Ovary (tissue), 9 donors: ENCODE results near the gene XRCC3. TPM values are rescaled to one million over a fixed set of nuclear protein-coding genes. Genes with fewer than 3 reads are reported as not detected.
A peak's percentile ranks its signal among the peaks of the same experiment; 100 is the strongest.

Experiments used
- DNase-seq, 5 donors: peaks; one replicate each; pipeline ENCODE4 v3.0.0-alpha.2; 2019 to 2020
- H3K27ac ChIP-seq, 2 donors: fragments of 200-600 bp; one replicate each; pipeline versions ENCODE4 v1.5.1 to v1.8.0; 2019 to 2022
- H3K27me3 ChIP-seq: fragments of 200-600 bp; one replicate; pipeline ENCODE4 v1.8.0; 2022
- H3K36me3 ChIP-seq: fragments of 200-600 bp; sonication (generic); one replicate; pipeline ENCODE4 v1.5.1; 2019
- H3K4me1 ChIP-seq: one replicate; pipeline ENCODE4 v1.8.1; 2013; ENCODE audit warnings: mild to moderate bottlenecking, moderate library complexity; ENCODE audit not compliant: insufficient read depth
- H3K4me3 ChIP-seq: fragments of 200-600 bp; sonication (generic); one replicate; pipeline ENCODE4 v1.5.1; 2017
- H3K9me3 ChIP-seq, 2 donors: fragments of 200-600 bp in 1 of 2; sonication (generic) in 1 of 2; one replicate each; pipeline versions ENCODE4 v1.5.1 to v1.8.1; 2013 to 2019; ENCODE audit warnings: mild to moderate bottlenecking in 1 of 2, moderate library complexity in 1 of 2
- EP300 ChIP-seq: sonication (generic); formaldehyde crosslinking; IDR thresholded peaks from one replicate; pipeline ENCODE4 v1.6.1; 2017; ENCODE audit warnings: antibody characterized with exemption
- POLR2A ChIP-seq: fragments of 450-650 bp; IDR thresholded peaks from one replicate; pipeline ENCODE4 v1.6.1; 2017; ENCODE audit warnings: antibody characterized with exemption, mild to moderate bottlenecking, moderate library complexity
- WGBS, 3 donors: extraction: QIAGEN DNeasy Blood & Tissue Kit in 1 of 3; methylation state at CpG; one replicate each; pipeline versions ENCODE4 v1.1.5 to v1.1.7; 2013 to 2017; 5-methylcytosine and 5-hydroxymethylcytosine counted together
- intact Hi-C, 4 donors: fragments of 100-400 bp; cut with DNase I; formaldehyde crosslinking; loops; one replicate each; pipeline versions ENCODE4 v1.11.0 to v1.15.1; 2022 to 2023
- polyA plus RNA-seq, 2 donors: library from polyadenylated mRNA; stranded (reverse); fragments of 200-250 nt in 1 of 2; fragments of 350-450 nt in 1 of 2; fragmentation: Illumina TruSeq in 1 of 2; extraction: RNeasy Lipid Tissue Mini Kit (QIAGEN cat#74804) in 1 of 2; gene quantifications; one replicate each; pipeline ENCODE4 v1.2.3, GENCODE V29; 2013 to 2014
- total RNA-seq, 7 donors: library from RNA; depleted of rRNA in 2 of 7; stranded (reverse); fragments of >200 nt in 2 of 7; fragmentation: NEBNext Ultra II Directional in 3 of 7; extraction: Animal tissue kit (Norgen Biotek cat#: 25700) in 3 of 7; gene quantifications; one replicate each; pipeline versions ENCODE4 v1.1.0 to v1.2.4, GENCODE V29; 2016 to 2023
- TF ChIP-seq, protein P1 (sequence below), 3 donors: fragments of 450-650 bp in 2 of 3; fragments of 200-600 bp in 1 of 3; IDR thresholded peaks; one replicate each; pipeline versions ENCODE4 v1.5.1 to v1.8.0; 2016 to 2022; ENCODE audit warnings: antibody characterized with exemption in 3 of 3, mild to moderate bottlenecking in 1 of 3
- donor health status: DM: no; HTN: no; CAD: no; lungs with moderate emphysema.
- donor health status: DM: no; HTN: no; CAD: no.
- donor health status: Bipolar disorder and iron deficiency.
- donor health status: DM: yes; HTN: yes; CAD: no.
- donor health status: DM: no; HTN: no; CAD: no.
- donor health status: DM: yes; HTN: yes; CAD: no.

The XRCC3 gene
- total and polyA plus RNA-seq, 9 donors = 1.4 to 8.5 (median 3.7) TPM

DNA sequence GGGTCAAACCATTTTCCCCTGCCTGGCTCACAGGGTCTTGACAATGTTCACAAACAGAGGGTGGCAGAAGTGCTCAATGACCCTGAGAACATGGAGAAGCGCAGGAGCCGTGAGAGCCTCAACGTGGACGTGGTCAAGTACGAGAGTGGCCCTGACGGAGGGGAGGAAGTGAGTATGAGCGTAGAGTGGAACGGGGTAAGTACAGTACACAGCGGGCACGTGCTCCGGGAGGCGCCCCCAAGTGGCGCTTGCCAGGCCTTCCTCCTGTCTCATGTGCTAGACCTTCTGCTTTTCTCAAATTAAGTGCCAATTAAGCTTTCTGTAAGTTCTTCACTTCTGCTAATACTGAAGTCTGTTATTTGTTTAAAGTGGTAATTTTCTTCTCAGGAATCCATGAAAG, 35.9 kb downstream of the XRCC3 start:
- H3K9me3 ChIP-seq = no peaks in the 10 kb centered on the region
- peaks cover 2% of the 10 kb centered on the region for H3K4me1 ChIP-seq
- peak in 1 of 5 donors; percentile 49 for DNase-seq
- no peaks in the 10 kb centered on the region for H3K36me3 ChIP-seq
- intact Hi-C loops = no loop called here
- no peak overlapping the region for H3K27ac ChIP-seq
- TF ChIP-seq POLR2A (no peak), EP300 (no peak)
- TF ChIP-seq, protein P1, sequence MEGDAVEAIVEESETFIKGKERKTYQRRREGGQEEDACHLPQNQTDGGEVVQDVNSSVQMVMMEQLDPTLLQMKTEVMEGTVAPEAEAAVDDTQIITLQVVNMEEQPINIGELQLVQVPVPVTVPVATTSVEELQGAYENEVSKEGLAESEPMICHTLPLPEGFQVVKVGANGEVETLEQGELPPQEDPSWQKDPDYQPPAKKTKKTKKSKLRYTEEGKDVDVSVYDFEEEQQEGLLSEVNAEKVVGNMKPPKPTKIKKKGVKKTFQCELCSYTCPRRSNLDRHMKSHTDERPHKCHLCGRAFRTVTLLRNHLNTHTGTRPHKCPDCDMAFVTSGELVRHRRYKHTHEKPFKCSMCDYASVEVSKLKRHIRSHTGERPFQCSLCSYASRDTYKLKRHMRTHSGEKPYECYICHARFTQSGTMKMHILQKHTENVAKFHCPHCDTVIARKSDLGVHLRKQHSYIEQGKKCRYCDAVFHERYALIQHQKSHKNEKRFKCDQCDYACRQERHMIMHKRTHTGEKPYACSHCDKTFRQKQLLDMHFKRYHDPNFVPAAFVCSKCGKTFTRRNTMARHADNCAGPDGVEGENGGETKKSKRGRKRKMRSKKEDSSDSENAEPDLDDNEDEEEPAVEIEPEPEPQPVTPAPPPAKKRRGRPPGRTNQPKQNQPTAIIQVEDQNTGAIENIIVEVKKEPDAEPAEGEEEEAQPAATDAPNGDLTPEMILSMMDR (IDR thresholded peaks at IDR 0.05) = no peak
- WGBS, 3 donors = 35 to 48% (median 41%) methylated on average over 13 of the region's 13 CpGs
- no peaks in the 10 kb centered on the region for H3K27me3 ChIP-seq
- no peak overlapping the region for H3K4me3 ChIP-seq

DNA sequence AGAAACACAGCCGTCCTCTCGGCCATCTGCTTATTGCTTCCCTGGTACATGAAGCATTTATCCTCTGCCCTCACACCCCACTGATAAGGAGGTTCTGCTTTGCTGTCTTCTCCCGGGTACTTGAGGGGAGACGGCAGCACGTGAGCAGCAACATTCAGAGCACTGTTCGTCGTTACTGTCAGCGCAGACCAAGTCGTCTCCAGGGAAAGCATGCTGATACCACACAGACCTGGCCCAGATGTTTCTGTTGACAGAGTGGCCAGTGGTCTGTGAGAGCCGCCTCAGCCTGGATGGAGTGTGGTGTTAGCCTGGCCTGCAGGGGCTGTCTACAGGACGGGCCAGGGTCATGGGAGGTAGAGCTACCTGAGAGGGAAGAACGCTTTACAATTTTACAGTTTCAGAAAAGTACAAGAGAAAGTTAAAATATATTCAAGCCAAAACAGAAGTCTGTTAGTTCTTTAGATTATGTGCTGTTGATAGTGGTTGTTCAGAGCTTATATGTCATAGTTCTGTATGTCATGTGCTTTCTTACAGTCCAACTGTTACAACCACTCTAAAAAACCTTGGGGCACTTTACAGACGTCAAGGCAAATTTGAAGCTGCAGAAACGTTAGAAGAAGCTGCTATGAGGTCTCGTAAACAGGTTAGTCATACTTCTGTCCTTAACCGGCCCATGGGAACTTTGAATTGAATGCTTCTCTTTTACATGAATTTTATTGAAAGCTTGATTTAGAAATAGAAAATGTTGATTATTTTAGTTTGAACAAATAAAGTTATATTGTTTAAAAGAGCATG, 38.2 kb downstream of the XRCC3 start:
- TF ChIP-seq EP300 (no peak), POLR2A (no peak)
- TF ChIP-seq, protein P1 (IDR thresholded peaks at IDR 0.05) = no peak
- 38 to 55% (median 53%) methylated on average over 16 of the region's 16 CpGs for WGBS, 3 donors
- Histone ChIP-seq H3K27me3 (no peaks in the 10 kb centered on the region), H3K36me3 (no peaks in the 10 kb centered on the region), H3K4me3 (no peak overlapping the region), H3K9me3 (no peaks in the 10 kb centered on the region), H3K27ac (no peak overlapping the region), H3K4me1 (peaks cover 2% of the 10 kb centered on the region)
- peak in 1 of 5 donors; percentile 35 for DNase-seq
- intact Hi-C loops = no loop called here

DNA sequence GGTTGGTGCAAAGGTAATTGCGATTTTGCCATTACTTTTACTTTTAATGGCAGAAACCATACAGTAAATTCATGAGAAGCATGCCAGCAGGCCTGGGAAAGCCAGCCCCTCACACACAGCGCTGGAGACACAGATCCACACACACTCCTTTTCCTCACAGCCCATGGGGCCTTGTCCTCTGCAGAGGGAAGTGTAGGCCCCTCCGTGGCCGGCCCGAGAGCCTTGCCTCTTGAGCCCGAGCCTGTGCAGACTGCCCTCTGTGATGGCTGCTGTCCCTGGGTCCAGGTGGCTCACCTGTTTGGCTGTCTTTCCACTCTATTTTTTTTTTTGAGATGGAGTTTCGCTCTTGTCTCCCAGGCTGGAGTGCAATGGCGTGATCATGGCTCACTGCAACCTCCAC, 39.3 kb downstream of the XRCC3 start:
- WGBS, 3 donors = 88 to 91% (median 90%) methylated on average over 8 of the region's 8 CpGs
- H3K4me1 ChIP-seq = peaks cover 2% of the 10 kb centered on the region
- no peak overlapping the region for H3K4me3 ChIP-seq
- no peaks in the 10 kb centered on the region for H3K36me3 ChIP-seq
- TF ChIP-seq POLR2A (no peak), EP300 (no peak)
- TF ChIP-seq, protein P1 (IDR thresholded peaks at IDR 0.05) = no peak
- DNase-seq = peak in 1 of 5 donors; percentile 24
- H3K9me3 ChIP-seq = no peaks in the 10 kb centered on the region
- no peak overlapping the region for H3K27ac ChIP-seq
- intact Hi-C loops = no loop called here
- H3K27me3 ChIP-seq = no peaks in the 10 kb centered on the region

DNA sequence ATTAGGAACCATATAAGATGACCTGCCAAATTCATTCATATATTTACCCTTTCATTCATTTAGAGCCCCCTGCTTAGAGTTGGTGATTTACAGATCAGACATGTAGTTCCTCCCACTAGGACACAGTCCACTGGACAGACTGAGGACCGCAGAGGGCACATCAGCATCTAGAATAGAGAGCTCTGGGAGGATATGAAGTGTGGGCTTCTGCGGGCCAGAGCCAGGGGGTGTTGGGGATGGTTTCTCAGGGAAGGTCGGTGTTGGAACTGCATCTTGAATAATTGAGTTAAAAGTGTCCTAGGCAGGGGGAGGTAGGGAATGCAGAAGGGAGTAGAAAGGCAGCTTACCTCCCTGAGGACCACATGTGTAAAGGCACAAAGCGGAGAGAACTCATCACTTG, 43.3 kb downstream of the XRCC3 start:
- TF ChIP-seq EP300 (no peak), POLR2A (no peak)
- TF ChIP-seq, protein P1 (IDR thresholded peaks at IDR 0.05) = no peak

More for the DNA sequence above, 43.3 kb downstream of the XRCC3 start:
- Histone ChIP-seq H3K27me3 (no peaks in the 10 kb centered on the region), H3K4me3 (no peak overlapping the region), H3K27ac (no peak overlapping the region), H3K36me3 (no peaks in the 10 kb centered on the region), H3K4me1 (no peaks in the 10 kb centered on the region), H3K9me3 (no peaks in the 10 kb centered on the region)
- intact Hi-C loops = no loop called here
- 90 to 92% (median 92%) methylated on average over 4 of the region's 4 CpGs for WGBS, 3 donors
- no peak for DNase-seq
